ENCODE measurements around the gene KCNK16.

The KCNK16 gene

DNA sequence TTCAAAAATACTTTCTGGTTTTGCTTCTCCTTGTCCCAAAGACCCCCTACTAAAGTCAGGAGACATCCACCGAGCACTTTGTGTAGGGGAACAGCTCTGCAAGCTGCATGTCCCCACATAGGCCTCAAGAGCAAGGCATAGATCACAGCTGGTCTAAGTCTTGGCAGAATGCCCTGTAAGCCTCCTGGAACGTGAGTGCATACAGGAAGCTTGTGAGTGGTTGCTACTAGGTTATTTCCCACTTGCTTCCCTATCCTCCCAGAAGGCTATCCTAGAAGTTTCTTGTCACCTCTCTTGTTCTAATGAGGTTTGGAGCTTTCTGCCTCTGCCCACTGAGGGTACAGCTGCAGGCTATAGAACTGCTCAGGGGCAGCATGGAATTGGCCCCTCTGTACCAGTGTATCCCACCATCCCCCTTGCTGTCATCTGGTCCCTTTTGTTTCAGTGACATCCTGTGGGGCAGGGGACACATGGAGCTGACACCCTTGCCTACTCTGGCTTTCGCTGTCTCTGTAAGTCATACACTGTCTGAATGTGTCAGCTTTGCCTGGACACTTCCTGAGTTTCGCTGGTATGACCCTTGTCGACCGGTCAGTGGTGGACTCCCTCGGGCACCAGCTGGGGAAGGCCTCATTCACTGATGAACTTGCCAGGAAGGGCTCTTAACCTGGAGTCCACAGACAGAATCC, 35.6 kb upstream of the KCNK16 start:
- Histone ChIP-seq H3K9me3 (ENCODE audit: control insufficient read depth, insufficient read depth, low read length) (no peaks in the 10 kb centered on the region), H3K27ac (ENCODE audit: low read length) (no peak overlapping the region), H3K4me3 (ENCODE audit: low read length) (no peak overlapping the region), H3K27me3 (ENCODE audit: control insufficient read depth, insufficient read depth, low read length) (no peaks in the 10 kb centered on the region), H3K4me1 (ENCODE audit: control insufficient read depth, insufficient read depth, low read length) (peaks cover 2% of the 10 kb centered on the region), H3K36me3 (ENCODE audit: control insufficient read depth, insufficient read depth, low read length) (no peaks in the 10 kb centered on the region)
- WGBS (ENCODE audit: insufficient coverage, insufficient read length), result no CpG with 5 or more reads among the region's 7 CpGs
- no peak for DNase-seq (ENCODE audit: low read depth, low spot score)

DNA sequence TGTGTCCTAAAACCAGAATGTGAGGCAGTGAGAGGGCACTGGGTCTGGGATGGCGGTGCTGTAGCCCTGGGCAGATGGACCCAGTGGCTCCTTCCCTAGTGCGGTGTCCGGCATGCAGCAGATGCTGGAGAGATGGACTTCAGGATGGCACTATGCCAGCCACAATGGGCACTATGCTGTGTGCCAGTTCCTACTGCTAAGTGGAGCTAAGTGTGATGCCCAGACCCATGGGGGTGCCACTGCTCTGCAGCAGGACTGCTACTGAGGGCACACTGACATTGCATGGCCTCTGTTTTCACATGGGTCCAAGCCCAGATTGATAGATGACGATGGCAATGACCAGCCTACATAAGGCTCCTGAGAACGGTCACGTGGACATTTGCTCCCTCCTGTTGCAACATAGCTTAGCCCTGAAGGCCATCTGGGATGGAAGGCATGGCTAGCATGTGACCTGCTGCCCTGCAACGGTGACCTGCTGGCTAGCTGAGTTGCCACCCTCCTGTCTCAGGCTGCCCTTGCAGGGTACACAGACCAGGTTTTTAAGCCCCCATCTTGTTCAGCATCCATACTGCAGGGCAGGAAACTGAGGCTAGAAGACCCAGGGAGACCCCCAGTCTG, 31.3 kb upstream of the KCNK16 start:
- Histone ChIP-seq H3K36me3 (ENCODE audit: control insufficient read depth, insufficient read depth, low read length) (no peaks in the 10 kb centered on the region), H3K27me3 (ENCODE audit: control insufficient read depth, insufficient read depth, low read length) (no peaks in the 10 kb centered on the region), H3K27ac (ENCODE audit: low read length) (no peak overlapping the region), H3K4me3 (ENCODE audit: low read length) (no peak overlapping the region), H3K9me3 (ENCODE audit: control insufficient read depth, insufficient read depth, low read length) (no peaks in the 10 kb centered on the region), H3K4me1 (ENCODE audit: control insufficient read depth, insufficient read depth, low read length) (no peaks in the 10 kb centered on the region)
- DNase-seq (ENCODE audit: low read depth, low spot score), result no peak
- no CpG with 5 or more reads among the region's 7 CpGs for WGBS (ENCODE audit: insufficient coverage, insufficient read length)

DNA sequence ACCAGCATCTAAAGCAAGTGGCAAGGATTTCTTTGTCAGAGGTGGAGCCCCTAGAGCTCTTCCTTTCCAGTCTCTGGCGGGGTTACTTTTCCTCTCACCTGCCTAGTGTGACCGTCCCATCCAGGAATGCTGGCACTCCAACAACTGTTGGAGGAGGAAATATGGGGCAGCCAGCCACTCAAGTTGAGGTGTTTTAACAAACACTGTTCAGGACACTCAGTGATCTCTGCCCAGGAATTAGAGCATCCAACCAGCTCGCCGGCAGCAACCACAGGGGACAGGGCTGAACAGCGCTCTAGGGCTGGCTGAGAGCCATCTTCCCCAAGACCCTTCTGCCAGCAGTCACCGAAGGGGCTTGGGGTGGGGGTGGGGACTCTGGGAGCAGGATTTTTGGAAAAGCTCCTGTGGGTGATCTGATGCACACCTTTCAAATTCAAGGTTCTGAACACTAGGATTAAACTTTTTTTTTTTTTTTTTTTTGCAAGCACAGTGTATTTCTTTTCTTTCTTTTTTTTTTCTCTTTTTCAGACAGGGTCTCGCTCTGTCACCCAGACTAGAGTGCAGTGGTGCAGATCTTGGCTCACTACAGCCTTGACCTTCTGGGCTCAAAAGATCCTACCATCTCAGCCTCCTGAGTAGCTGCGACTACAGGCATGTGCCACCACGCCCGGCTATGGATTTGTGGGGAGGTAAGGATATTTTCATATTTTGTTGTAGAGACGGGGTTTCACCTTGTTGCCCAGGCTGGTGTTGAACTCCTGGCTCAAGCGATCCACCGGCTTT, 28.4 kb upstream of the KCNK16 start:
- no peak for DNase-seq (ENCODE audit: low read depth, low spot score)
- Histone ChIP-seq H3K4me1 (ENCODE audit: control insufficient read depth, insufficient read depth, low read length) (no peaks in the 10 kb centered on the region), H3K27ac (ENCODE audit: low read length) (no peak overlapping the region), H3K27me3 (ENCODE audit: control insufficient read depth, insufficient read depth, low read length) (no peaks in the 10 kb centered on the region), H3K9me3 (ENCODE audit: control insufficient read depth, insufficient read depth, low read length) (no peaks in the 10 kb centered on the region), H3K36me3 (ENCODE audit: control insufficient read depth, insufficient read depth, low read length) (no peaks in the 10 kb centered on the region), H3K4me3 (ENCODE audit: low read length) (no peak overlapping the region)
- WGBS (ENCODE audit: insufficient coverage, insufficient read length), result no CpG with 5 or more reads among the region's 13 CpGs

DNA sequence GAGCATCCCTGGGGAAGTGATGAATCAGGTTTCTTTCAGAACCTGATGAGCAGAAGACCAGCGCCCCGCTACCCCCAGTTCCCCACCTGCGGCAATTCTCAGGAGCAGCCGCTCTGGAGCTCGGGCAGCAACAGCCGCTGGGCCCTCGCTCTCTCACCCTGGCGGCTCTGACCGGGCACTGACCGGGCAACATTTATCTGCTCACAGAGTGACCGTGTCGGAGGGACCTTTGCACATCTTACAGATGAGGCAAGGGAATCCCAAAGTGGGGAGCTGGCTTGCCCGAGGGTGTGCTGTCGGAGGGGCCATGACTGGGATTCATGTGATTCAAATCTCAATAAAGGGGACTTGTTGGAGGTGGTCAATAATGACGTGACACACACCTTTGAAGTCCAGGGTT, 26.2 kb upstream of the KCNK16 start:
- Histone ChIP-seq H3K36me3 (ENCODE audit: control insufficient read depth, insufficient read depth, low read length) (no peaks in the 10 kb centered on the region), H3K4me1 (ENCODE audit: control insufficient read depth, insufficient read depth, low read length) (peaks cover 3% of the 10 kb centered on the region; the same call in 1 of the 2 replicates), H3K9me3 (ENCODE audit: control insufficient read depth, insufficient read depth, low read length) (no peaks in the 10 kb centered on the region), H3K27ac (ENCODE audit: low read length) (no peak overlapping the region), H3K4me3 (ENCODE audit: low read length) (no peak overlapping the region), H3K27me3 (ENCODE audit: control insufficient read depth, insufficient read depth, low read length) (no peaks in the 10 kb centered on the region)
- DNase-seq (ENCODE audit: low read depth, low spot score), result no peak
- WGBS (ENCODE audit: insufficient coverage, insufficient read length), result no CpG with 5 or more reads among the region's 15 CpGs

DNA sequence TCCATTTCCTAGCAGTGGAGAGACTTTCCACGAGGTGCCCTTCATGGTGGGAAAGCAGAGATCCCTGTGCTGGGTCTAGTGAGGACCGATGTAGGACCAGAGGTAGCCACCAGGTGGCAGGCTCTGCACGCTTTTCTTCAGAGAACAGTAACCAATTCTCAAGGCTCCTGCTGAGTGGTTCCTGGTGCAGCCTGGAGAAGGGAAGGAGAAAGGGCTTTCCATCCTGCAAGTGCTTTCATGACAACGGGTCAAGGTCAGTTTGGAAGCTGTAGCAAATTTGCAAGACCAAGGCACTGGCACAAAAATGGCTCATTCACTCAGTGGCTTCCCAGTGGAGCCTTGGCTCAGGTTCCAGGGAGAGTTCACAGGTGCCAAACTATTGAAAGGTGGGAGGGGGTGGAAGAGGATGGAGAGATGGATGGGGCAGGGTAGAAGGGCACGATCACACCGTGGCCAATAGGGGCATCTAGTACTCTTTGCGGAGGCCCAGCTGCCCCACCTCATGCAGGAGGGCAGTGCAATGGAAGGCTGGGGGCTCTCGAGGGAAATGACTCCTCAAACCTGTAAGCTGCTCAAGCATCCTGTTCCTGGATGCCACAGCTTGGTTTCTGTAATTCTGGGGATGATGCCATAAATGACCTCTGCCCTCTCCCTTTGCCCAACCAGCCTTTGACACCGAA, 25.5 kb upstream of the KCNK16 start:
- Histone ChIP-seq H3K27me3 (ENCODE audit: control insufficient read depth, insufficient read depth, low read length) (no peaks in the 10 kb centered on the region), H3K4me1 (ENCODE audit: control insufficient read depth, insufficient read depth, low read length) (peaks cover 6% of the 10 kb centered on the region), H3K9me3 (ENCODE audit: control insufficient read depth, insufficient read depth, low read length) (no peaks in the 10 kb centered on the region), H3K36me3 (ENCODE audit: control insufficient read depth, insufficient read depth, low read length) (no peaks in the 10 kb centered on the region), H3K27ac (ENCODE audit: low read length) (no peak overlapping the region), H3K4me3 (ENCODE audit: low read length) (no peak overlapping the region)
- DNase-seq (ENCODE audit: low read depth, low spot score), result peak; percentile 76
- WGBS (ENCODE audit: insufficient coverage, insufficient read length), result no CpG with 5 or more reads among the region's 9 CpGs

DNA sequence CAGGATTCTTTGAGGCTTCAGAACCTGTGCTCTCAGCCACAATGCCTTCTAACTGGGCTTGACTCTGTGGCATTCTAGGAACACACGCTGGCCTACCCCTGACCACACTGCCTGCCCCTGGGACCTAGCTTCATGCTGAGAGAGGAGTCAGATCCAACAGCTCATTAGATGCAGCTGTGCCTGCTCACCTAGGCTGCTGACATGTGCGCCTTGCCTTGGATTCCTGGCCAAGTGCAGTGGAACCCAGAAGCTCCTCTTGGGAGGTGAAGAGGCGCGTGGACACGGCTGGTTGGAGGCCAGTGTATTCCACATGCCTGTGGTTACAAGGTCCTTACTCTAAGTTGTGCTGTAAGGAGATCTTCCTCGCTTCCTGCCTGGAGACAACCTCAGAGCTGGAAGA, 24.7 kb upstream of the KCNK16 start:
- H3K27ac ChIP-seq (ENCODE audit: low read length), result no peak overlapping the region
- H3K27me3 ChIP-seq (ENCODE audit: control insufficient read depth, insufficient read depth, low read length), result no peaks in the 10 kb centered on the region
- H3K36me3 ChIP-seq (ENCODE audit: control insufficient read depth, insufficient read depth, low read length), result no peaks in the 10 kb centered on the region
- WGBS (ENCODE audit: insufficient coverage, insufficient read length), result no CpG with 5 or more reads among the region's 6 CpGs
- no peak for DNase-seq (ENCODE audit: low read depth, low spot score)
- no peaks in the 10 kb centered on the region for H3K9me3 ChIP-seq (ENCODE audit: control insufficient read depth, insufficient read depth, low read length)
- no peak overlapping the region for H3K4me3 ChIP-seq (ENCODE audit: low read length)
- H3K4me1 ChIP-seq (ENCODE audit: control insufficient read depth, insufficient read depth, low read length), result peaks cover 6% of the 10 kb centered on the region

DNA sequence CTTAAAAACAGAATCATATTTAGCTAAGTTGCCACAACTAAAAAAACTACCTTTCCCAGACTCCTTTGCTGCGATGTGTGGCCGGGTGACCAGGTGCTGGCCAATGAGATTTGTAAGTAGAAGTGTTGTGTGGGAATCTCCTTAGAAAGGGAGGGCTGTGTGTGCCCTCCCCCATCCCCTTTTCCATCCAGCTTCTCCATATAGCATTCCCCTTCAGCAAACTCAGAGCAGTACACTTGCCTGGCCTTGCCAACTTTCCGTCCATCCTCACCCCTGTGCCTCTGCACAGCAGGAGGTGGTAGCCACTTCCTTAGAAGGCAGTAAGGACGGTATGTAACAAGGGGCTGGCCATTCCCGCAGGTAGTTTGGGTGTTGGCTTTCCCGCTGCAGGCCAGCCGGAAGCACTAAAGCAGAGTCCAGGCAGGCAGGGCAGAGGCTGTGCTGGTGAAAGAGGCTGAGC, 22.3 kb upstream of the KCNK16 start:
- H3K27me3 ChIP-seq (ENCODE audit: control insufficient read depth, insufficient read depth, low read length), result no peaks in the 10 kb centered on the region
- WGBS (ENCODE audit: insufficient coverage, insufficient read length), result no CpG with 5 or more reads among the region's 7 CpGs
- H3K27ac ChIP-seq (ENCODE audit: low read length), result no peak overlapping the region
- no peaks in the 10 kb centered on the region for H3K9me3 ChIP-seq (ENCODE audit: control insufficient read depth, insufficient read depth, low read length)
- no peak overlapping the region for H3K4me3 ChIP-seq (ENCODE audit: low read length)
- H3K4me1 ChIP-seq (ENCODE audit: control insufficient read depth, insufficient read depth, low read length), result peaks cover 6% of the 10 kb centered on the region
- DNase-seq (ENCODE audit: low read depth, low spot score), result peak; percentile 22
- no peaks in the 10 kb centered on the region for H3K36me3 ChIP-seq (ENCODE audit: control insufficient read depth, insufficient read depth, low read length)

DNA sequence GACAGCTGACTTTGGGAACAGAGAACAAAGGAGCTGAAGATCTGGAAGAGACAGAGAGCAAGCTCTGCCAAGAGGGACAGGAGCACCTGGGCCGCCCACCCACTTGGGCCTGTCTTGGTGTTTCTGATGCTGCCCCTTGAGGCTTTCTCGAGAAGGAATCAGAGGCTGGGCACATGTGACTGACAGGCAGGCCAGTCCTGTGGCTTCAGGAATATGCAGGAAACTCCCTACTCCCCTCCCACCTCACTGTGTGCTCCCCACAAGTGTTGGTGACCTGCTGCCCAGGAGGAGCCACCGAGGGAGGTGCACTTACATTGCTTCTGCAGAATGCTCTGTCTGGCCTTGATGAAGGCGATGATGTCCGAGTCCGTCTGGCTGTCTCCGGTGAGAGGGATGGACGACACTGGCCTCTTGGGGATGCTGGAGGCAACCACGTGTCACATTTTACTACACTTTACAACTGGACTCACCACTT, 20.9 kb upstream of the KCNK16 start:
- no peak for DNase-seq (ENCODE audit: low read depth, low spot score)
- no CpG with 5 or more reads among the region's 9 CpGs for WGBS (ENCODE audit: insufficient coverage, insufficient read length)
- Histone ChIP-seq H3K36me3 (ENCODE audit: control insufficient read depth, insufficient read depth, low read length) (no peaks in the 10 kb centered on the region), H3K4me1 (ENCODE audit: control insufficient read depth, insufficient read depth, low read length) (peaks cover 6% of the 10 kb centered on the region), H3K27ac (ENCODE audit: low read length) (no peak overlapping the region), H3K9me3 (ENCODE audit: control insufficient read depth, insufficient read depth, low read length) (no peaks in the 10 kb centered on the region), H3K27me3 (ENCODE audit: control insufficient read depth, insufficient read depth, low read length) (no peaks in the 10 kb centered on the region), H3K4me3 (ENCODE audit: low read length) (no peak overlapping the region)

DNA sequence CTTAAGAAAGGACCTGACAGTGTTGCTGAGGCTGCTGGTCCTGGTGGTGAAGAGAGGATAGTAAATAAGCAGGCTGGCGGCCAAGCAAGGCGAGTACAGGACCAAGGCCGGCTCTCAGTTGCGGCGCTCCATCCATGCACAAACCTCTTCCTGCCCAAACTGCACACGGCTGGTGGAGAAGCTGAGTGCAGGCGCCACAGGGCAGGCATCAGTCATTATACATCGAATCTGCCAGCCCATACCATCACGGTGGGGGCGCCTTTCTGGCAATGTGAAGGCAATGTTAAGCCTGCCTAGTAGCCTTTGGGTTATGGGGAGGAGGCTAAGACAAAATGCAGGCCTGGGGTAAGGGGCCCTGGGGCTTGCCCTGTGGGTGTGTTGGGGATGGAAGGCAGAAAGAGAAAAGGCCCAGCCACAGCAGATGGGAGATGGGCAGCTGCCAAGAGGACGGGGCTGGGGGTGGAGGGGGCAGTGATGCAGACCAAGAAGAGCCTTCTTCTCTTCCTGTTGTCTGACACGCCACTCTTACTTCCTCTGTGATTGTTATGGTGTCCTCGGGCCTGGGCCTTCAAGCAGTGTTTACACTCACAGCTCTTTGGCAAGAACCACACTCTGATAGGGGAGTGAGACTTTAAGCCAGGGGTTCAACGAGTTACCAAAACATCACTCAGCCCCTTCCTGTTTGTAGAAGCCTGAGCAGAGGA, 20.3 kb upstream of the KCNK16 start:
- no peak for DNase-seq (ENCODE audit: low read depth, low spot score)
- Histone ChIP-seq H3K27ac (ENCODE audit: low read length) (no peak overlapping the region), H3K36me3 (ENCODE audit: control insufficient read depth, insufficient read depth, low read length) (no peaks in the 10 kb centered on the region), H3K4me3 (ENCODE audit: low read length) (no peak overlapping the region), H3K4me1 (ENCODE audit: control insufficient read depth, insufficient read depth, low read length) (peaks cover 6% of the 10 kb centered on the region), H3K27me3 (ENCODE audit: control insufficient read depth, insufficient read depth, low read length) (no peaks in the 10 kb centered on the region), H3K9me3 (ENCODE audit: control insufficient read depth, insufficient read depth, low read length) (no peaks in the 10 kb centered on the region)
- WGBS (ENCODE audit: insufficient coverage, insufficient read length), result no CpG with 5 or more reads among the region's 14 CpGs

DNA sequence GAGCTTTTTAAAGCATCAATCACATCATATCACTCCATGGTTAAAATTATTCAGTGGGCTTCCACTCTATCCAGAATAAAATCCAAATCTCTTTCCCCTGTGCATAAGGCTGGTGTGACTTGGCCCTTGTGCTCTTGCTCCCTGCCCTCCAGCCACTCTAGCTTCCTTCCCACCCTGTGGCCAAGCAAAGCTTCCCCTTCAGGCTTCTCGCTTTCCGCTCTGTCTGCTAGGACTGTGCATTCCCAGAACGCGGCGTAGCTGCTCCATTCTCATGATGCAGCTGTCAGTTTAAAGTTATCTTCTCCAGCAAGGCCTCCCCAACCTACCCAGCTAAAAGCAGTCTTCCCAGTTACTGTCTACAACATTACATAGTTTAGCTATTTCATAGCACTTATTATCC, 19.4 kb upstream of the KCNK16 start:
- H3K27ac ChIP-seq (ENCODE audit: low read length), result no peak overlapping the region
- no peaks in the 10 kb centered on the region for H3K9me3 ChIP-seq (ENCODE audit: control insufficient read depth, insufficient read depth, low read length)
- H3K36me3 ChIP-seq (ENCODE audit: control insufficient read depth, insufficient read depth, low read length), result no peaks in the 10 kb centered on the region
- WGBS (ENCODE audit: insufficient coverage, insufficient read length), result no CpG with 5 or more reads among the region's 5 CpGs
- DNase-seq (ENCODE audit: low read depth, low spot score), result no peak
- H3K4me1 ChIP-seq (ENCODE audit: control insufficient read depth, insufficient read depth, low read length), result peaks cover 6% of the 10 kb centered on the region
- no peak overlapping the region for H3K4me3 ChIP-seq (ENCODE audit: low read length)
- no peaks in the 10 kb centered on the region for H3K27me3 ChIP-seq (ENCODE audit: control insufficient read depth, insufficient read depth, low read length)

Data from iPS DF 6.9 (cell line).